ENCODE results near the gene EFCAB11. TPM values are rescaled to one million over a fixed set of nuclear protein-coding genes. Genes with fewer than 3 reads are reported as not detected.

Gene EFCAB11
- total and polyA plus RNA-seq, 7 donors: 7.2 to 9.0 (median 8.7) TPM

- TF ChIP-seq POLR2A (IDR thresholded peaks at IDR 0.05): no peak
- TF ChIP-seq EP300 (IDR thresholded peaks at IDR 0.05): no peak
- no peak for TF ChIP-seq POLR2AphosphoS5 (IDR thresholded peaks at IDR 0.05)
- TF ChIP-seq CTCF (IDR thresholded peaks at IDR 0.05): no peak
- no peak for DNase-seq
- H3K36me3 ChIP-seq: no peaks in the 10 kb centered on the region
- intact Hi-C loops (cut with DNase I): loop anchor here (10.0 kb wide), 1 partner anchor 296 kb away; no protein-coding TSS in a partner anchor
- H3K27ac ChIP-seq: peak overlapping the region in 3 of 4 donors; percentile 54 to 70 (median 59)
- 8 to 57% methylated on average over 5 of the region's 5 CpGs for WGBS, 2 donors
- H3K27me3 ChIP-seq: no peaks in the 10 kb centered on the region
- H3K4me1 ChIP-seq: peaks cover 0 to 39% (median 33%) of the 10 kb centered on the region in 4 donors
- no peak overlapping the region for H3K4me3 ChIP-seq
- no peaks in the 10 kb centered on the region for H3K9me3 ChIP-seq
Measured at GRCh38 chr14:89910691-89911009, 43.9 kb downstream of the EFCAB11 start.

- no peak overlapping the region for H3K27ac ChIP-seq
- peaks cover 0 to 32% (median 30%) of the 10 kb centered on the region in 4 donors for H3K4me1 ChIP-seq
- H3K9me3 ChIP-seq: no peaks in the 10 kb centered on the region
- H3K4me3 ChIP-seq: no peak overlapping the region
- 91 to 99% methylated on average over 9 of the region's 9 CpGs for WGBS, 2 donors
- H3K36me3 ChIP-seq: no peaks in the 10 kb centered on the region
- TF ChIP-seq POLR2AphosphoS5 (IDR thresholded peaks at IDR 0.05): no peak
- TF ChIP-seq EP300 (IDR thresholded peaks at IDR 0.05): no peak
- TF ChIP-seq CTCF (IDR thresholded peaks at IDR 0.05): no peak
- no peak for TF ChIP-seq POLR2A (IDR thresholded peaks at IDR 0.05)
- DNase-seq: no peak
- intact Hi-C loops (cut with DNase I): no loop called here
- no peaks in the 10 kb centered on the region for H3K27me3 ChIP-seq
Measured at GRCh38 chr14:89909586-89909985, 44.9 kb downstream of the EFCAB11 start.

DNA sequence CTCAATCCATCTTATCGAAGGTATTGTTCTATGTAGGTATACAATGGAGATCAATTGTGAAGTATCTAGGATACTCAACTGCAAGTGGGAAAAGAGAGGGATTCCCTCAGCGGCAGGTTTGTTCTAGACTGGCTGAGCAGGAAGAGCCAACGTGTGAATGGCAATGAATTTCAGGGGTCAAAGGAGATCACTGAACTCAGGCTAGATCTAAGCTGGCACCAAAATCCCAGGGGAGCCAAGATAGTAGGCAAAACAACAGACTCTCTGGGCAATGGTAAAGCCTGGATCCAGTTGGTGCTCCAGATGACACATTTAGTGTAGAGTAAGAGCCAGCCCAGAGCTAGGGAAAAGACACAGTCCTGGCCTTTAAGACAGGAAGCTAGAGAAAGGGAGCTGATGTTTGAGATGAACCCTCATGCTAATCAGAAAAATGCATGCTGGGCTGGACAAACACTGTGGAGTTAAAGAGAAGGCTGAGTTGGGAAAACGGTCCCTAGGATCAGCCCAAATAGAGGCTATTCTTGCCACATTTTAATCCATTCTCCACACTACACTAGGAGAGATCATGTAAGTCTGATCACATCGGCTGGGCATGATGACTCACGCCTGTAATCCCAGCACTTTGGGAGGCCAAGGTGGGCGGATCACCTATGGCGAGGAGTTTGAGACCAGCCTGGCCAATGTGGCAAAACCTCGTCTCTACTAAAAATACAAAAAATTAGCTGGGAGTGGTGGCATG is 45.6 kb downstream of the EFCAB11 start:
- H3K9me3 ChIP-seq: no peaks in the 10 kb centered on the region
- 86 to 94% methylated on average over 9 of the region's 9 CpGs for WGBS, 2 donors
- TF ChIP-seq POLR2A (IDR thresholded peaks at IDR 0.05) (no peak), POLR2AphosphoS5 (IDR thresholded peaks at IDR 0.05) (no peak), CTCF (IDR thresholded peaks at IDR 0.05) (no peak), EP300 (IDR thresholded peaks at IDR 0.05) (no peak)
- no peaks in the 10 kb centered on the region for H3K36me3 ChIP-seq
- intact Hi-C loops (cut with DNase I): no loop called here
- peaks cover 0 to 36% (median 29%) of the 10 kb centered on the region in 4 donors for H3K4me1 ChIP-seq
- no peak overlapping the region for H3K4me3 ChIP-seq
- no peaks in the 10 kb centered on the region for H3K27me3 ChIP-seq
- H3K27ac ChIP-seq: no peak overlapping the region
- DNase-seq: no peak

DNA sequence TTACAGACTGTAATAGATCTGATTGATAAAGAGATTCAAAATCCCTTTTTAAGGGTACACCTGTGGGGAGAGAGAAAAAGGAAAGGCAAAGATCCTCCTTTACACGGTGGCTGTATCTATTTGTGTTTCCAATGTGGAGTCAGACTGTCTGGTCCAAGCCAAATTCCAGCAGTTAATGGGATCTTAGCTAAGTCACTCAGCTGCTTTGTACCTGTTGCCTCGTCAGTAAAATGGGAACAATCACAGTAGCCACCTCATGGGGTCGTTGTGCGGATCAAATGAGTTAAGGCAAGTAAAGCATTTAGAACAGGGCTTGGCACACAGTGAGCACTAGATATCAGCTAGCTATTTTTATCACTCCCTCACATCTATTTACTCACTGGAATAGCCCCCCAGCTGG is 46.9 kb downstream of the EFCAB11 start:
- DNase-seq: no peak

More for the DNA sequence above, 46.9 kb downstream of the EFCAB11 start:
- no peaks in the 10 kb centered on the region for H3K36me3 ChIP-seq
- peaks cover 0 to 34% (median 28%) of the 10 kb centered on the region in 4 donors for H3K4me1 ChIP-seq
- H3K27ac ChIP-seq: no peak overlapping the region
- intact Hi-C loops (cut with DNase I): no loop called here
- WGBS, 2 donors: 79 to 89% methylated on average over 4 of the region's 4 CpGs
- no peaks in the 10 kb centered on the region for H3K27me3 ChIP-seq
- no peak overlapping the region for H3K4me3 ChIP-seq
- H3K9me3 ChIP-seq: no peaks in the 10 kb centered on the region
- TF ChIP-seq CTCF (IDR thresholded peaks at IDR 0.05) (no peak), POLR2AphosphoS5 (IDR thresholded peaks at IDR 0.05) (no peak)
